ENCODE data around the gene SPNS3.

Gene SPNS3

DNA sequence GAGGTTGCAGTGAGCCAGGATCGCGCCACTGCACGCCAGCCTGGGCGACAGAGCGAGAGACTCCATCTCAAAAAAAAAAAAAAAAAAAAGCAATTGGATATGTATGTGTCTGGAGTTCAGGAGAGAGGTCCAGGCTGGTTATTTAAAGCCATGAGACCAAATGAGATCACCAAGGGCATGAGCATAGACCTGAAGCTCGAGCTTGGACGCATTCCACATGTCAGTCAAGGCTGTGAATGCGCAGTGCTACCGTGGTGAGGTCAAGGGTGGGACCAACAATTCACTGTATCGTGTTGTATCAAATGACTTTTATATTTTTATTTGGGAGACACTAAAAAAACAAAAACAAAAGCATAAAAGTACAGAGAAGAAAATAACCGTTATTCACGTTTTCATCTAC, 35.8 kb downstream of the SPNS3 start:
- no peak overlapping the region for H3K9ac ChIP-seq (ENCODE audit: low read length)
- H3K4me2 ChIP-seq (ENCODE audit: low read length) = no peak overlapping the region
- H3K9me3 ChIP-seq (ENCODE audit: low read length) = no peaks in the 10 kb centered on the region
- H3K4me3 ChIP-seq (ENCODE audit: low read depth, low read length, poor library complexity, severe bottlenecking) = no peak overlapping the region
- no peaks in the 10 kb centered on the region for H3K9me2 ChIP-seq (ENCODE audit: low read depth, low read length)
- H3K27me3 ChIP-seq (ENCODE audit: insufficient read depth, low read length) = 0 out of 2 replicates have a peak, but pooled peaks cover 5% of the 10 kb centered on the region
- no peaks in the 10 kb centered on the region for H3K36me3 ChIP-seq (ENCODE audit: insufficient read depth, low read length)
- no peak overlapping the region for H3K27ac ChIP-seq (ENCODE audit: low read depth, low read length, poor library complexity, severe bottlenecking)
- no peaks in the 10 kb centered on the region for H3K79me2 ChIP-seq (ENCODE audit: insufficient read depth, low read length)
- no peaks in the 10 kb centered on the region for H4K20me1 ChIP-seq (ENCODE audit: insufficient read depth, low read length)
- no peaks in the 10 kb centered on the region for H3F3A ChIP-seq (ENCODE audit: insufficient read depth, low read length)
- H3K4me1 ChIP-seq (ENCODE audit: insufficient read depth, low read length, severe bottlenecking) = no peaks in the 10 kb centered on the region
- TF ChIP-seq, protein P1, sequence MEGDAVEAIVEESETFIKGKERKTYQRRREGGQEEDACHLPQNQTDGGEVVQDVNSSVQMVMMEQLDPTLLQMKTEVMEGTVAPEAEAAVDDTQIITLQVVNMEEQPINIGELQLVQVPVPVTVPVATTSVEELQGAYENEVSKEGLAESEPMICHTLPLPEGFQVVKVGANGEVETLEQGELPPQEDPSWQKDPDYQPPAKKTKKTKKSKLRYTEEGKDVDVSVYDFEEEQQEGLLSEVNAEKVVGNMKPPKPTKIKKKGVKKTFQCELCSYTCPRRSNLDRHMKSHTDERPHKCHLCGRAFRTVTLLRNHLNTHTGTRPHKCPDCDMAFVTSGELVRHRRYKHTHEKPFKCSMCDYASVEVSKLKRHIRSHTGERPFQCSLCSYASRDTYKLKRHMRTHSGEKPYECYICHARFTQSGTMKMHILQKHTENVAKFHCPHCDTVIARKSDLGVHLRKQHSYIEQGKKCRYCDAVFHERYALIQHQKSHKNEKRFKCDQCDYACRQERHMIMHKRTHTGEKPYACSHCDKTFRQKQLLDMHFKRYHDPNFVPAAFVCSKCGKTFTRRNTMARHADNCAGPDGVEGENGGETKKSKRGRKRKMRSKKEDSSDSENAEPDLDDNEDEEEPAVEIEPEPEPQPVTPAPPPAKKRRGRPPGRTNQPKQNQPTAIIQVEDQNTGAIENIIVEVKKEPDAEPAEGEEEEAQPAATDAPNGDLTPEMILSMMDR (IDR thresholded peaks at IDR 0.05; ENCODE audit: low read length) = no peak
- no peak for TF ChIP-seq EZH2 (IDR thresholded peaks at IDR 0.05; ENCODE audit: borderline replicate concordance, low read length)
- H2AFZ ChIP-seq (ENCODE audit: low read length) = no peak overlapping the region

DNA sequence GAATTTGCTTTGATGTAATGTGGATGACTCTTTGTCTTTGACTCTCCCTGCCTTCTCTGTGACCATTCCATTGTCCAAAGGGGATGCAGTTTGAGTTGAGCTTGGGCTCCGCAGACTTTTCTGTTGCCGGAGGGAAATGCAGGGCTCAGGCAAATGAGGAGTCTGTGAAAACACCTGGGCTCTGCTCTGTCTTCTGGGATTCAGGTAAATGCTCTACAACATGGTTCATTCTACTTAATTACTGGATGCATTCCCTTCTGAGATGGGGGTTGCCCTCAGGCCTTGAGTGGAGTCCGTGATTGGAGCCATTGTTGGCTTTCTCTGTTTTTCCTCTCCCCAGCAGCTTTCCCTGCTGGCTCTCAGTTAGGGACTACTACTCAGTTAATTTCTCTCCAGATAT, 38.5 kb downstream of the SPNS3 start:
- no peak overlapping the region for H2AFZ ChIP-seq (ENCODE audit: low read length)
- H3K9ac ChIP-seq (ENCODE audit: low read length) = no peak overlapping the region
- H3K4me2 ChIP-seq (ENCODE audit: low read length) = no peak overlapping the region
- H3K79me2 ChIP-seq (ENCODE audit: insufficient read depth, low read length) = no peaks in the 10 kb centered on the region
- no peak for TF ChIP-seq EZH2 (IDR thresholded peaks at IDR 0.05; ENCODE audit: borderline replicate concordance, low read length)
- no peak overlapping the region for H3K4me3 ChIP-seq (ENCODE audit: low read depth, low read length, poor library complexity, severe bottlenecking)
- no peaks in the 10 kb centered on the region for H3K36me3 ChIP-seq (ENCODE audit: insufficient read depth, low read length)
- H3K9me3 ChIP-seq (ENCODE audit: low read length) = no peaks in the 10 kb centered on the region
- no peaks in the 10 kb centered on the region for H3K4me1 ChIP-seq (ENCODE audit: insufficient read depth, low read length, severe bottlenecking)
- peaks cover 8% of the 10 kb centered on the region; the same call in 1 of the 2 replicates for H3K27me3 ChIP-seq (ENCODE audit: insufficient read depth, low read length)
- no peaks in the 10 kb centered on the region for H4K20me1 ChIP-seq (ENCODE audit: insufficient read depth, low read length)
- H3F3A ChIP-seq (ENCODE audit: insufficient read depth, low read length) = no peaks in the 10 kb centered on the region
- H3K27ac ChIP-seq (ENCODE audit: low read depth, low read length, poor library complexity, severe bottlenecking) = no peak overlapping the region
- no peaks in the 10 kb centered on the region for H3K9me2 ChIP-seq (ENCODE audit: low read depth, low read length)

DNA sequence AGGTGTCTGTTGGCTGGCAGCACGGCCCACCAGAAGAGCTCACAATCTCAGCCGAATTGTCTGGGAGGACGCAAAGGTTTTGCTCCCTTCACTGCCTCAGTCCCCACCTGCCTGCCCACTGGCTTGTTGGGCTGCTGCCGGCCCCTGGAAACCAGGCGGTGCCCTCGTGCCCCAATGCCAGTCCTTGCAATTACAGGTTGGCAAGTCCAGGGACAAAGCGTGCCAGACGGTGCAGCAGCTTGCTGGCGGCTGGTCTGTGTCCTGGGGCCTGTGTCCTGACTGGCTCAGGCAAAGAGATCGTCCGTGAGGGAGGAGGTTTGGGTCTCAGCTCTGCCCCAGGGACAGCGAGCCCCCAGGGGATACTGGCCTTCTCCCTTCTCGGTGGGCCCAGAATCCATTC, 40.4 kb downstream of the SPNS3 start:
- Histone ChIP-seq H3K27ac (ENCODE audit: low read depth, low read length, poor library complexity, severe bottlenecking) (no peak overlapping the region), H3F3A (ENCODE audit: insufficient read depth, low read length) (no peaks in the 10 kb centered on the region), H3K79me2 (ENCODE audit: insufficient read depth, low read length) (no peaks in the 10 kb centered on the region), H3K9me3 (ENCODE audit: low read length) (no peaks in the 10 kb centered on the region), H3K36me3 (ENCODE audit: insufficient read depth, low read length) (no peaks in the 10 kb centered on the region), H3K4me2 (ENCODE audit: low read length) (no peak overlapping the region), H3K27me3 (ENCODE audit: insufficient read depth, low read length) (peaks cover 8% of the 10 kb centered on the region; the same call in 1 of the 2 replicates), H3K4me3 (ENCODE audit: low read depth, low read length, poor library complexity, severe bottlenecking) (no peak overlapping the region), H3K4me1 (ENCODE audit: insufficient read depth, low read length, severe bottlenecking) (no peaks in the 10 kb centered on the region), H4K20me1 (ENCODE audit: insufficient read depth, low read length) (no peaks in the 10 kb centered on the region), H2AFZ (ENCODE audit: low read length) (no peak overlapping the region), H3K9ac (ENCODE audit: low read length) (no peak overlapping the region), H3K9me2 (ENCODE audit: low read depth, low read length) (no peaks in the 10 kb centered on the region)
- TF ChIP-seq, protein P1 (IDR thresholded peaks at IDR 0.05; ENCODE audit: low read length) = no peak

DNA sequence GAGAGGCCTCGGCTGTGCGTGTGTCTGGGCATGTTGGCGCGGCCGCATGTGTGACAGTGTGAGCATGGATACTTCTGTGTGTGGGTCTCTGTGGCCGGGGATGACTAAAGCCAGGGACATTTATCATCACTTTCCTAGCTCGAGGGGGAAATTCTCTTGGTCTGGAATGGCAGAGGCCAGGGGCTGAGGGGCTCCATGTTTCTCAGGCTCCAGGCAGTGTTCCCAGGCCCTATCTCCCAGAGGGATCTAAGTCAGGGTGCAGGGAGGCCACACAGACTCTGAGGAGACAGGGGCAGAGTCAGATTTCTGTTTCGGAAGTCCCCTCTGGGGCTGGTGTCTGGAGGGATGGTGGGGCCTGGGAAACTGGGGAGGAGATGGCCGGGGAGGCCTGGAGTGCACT, 41.3 kb downstream of the SPNS3 start:
- TF ChIP-seq EZH2 (IDR thresholded peaks at IDR 0.05; ENCODE audit: borderline replicate concordance, low read length) = no peak
- TF ChIP-seq, protein P1 (IDR thresholded peaks at IDR 0.05; ENCODE audit: low read length) = no peak
- no peaks in the 10 kb centered on the region for H3K9me3 ChIP-seq (ENCODE audit: low read length)
- H3K9ac ChIP-seq (ENCODE audit: low read length) = no peak overlapping the region
- H2AFZ ChIP-seq (ENCODE audit: low read length) = no peak overlapping the region
- no peaks in the 10 kb centered on the region for H3K9me2 ChIP-seq (ENCODE audit: low read depth, low read length)
- H3K4me2 ChIP-seq (ENCODE audit: low read length) = no peak overlapping the region
- H3K79me2 ChIP-seq (ENCODE audit: insufficient read depth, low read length) = no peaks in the 10 kb centered on the region
- no peak overlapping the region for H3K4me3 ChIP-seq (ENCODE audit: low read depth, low read length, poor library complexity, severe bottlenecking)
- no peaks in the 10 kb centered on the region for H3K4me1 ChIP-seq (ENCODE audit: insufficient read depth, low read length, severe bottlenecking)
- H3F3A ChIP-seq (ENCODE audit: insufficient read depth, low read length) = no peaks in the 10 kb centered on the region
- no peak overlapping the region for H3K27ac ChIP-seq (ENCODE audit: low read depth, low read length, poor library complexity, severe bottlenecking)
- H4K20me1 ChIP-seq (ENCODE audit: insufficient read depth, low read length) = no peaks in the 10 kb centered on the region
- peaks cover 8% of the 10 kb centered on the region; the same call in 1 of the 2 replicates for H3K27me3 ChIP-seq (ENCODE audit: insufficient read depth, low read length)
- no peaks in the 10 kb centered on the region for H3K36me3 ChIP-seq (ENCODE audit: insufficient read depth, low read length)

Data from OCI-LY1 (cell line).